HepG2 (cell line): ENCODE measurements around the gene DNM1. TPM values are rescaled to one million over a fixed set of nuclear protein-coding genes. Genes with fewer than 3 reads are reported as not detected.

ENCODE experiments used
- CTCF ChIP-seq: sonication (generic); formaldehyde crosslinking; IDR thresholded peaks from 2 replicates; pipeline ENCODE4 v1.5.0; 2020; ENCODE audit warnings: mild to moderate bottlenecking, missing genetic modification reagents, moderate library complexity
- DMAP1 ChIP-seq: IDR thresholded peaks from 2 replicates; pipeline ENCODE4 v1.6.1; 2016
- DNMT3B ChIP-seq: conservative IDR thresholded peaks from 2 replicates; pipeline ENCODE4 v1.6.1; 2016; ENCODE audit warnings: missing biosample characterization, control low read depth
- GABPB1 ChIP-seq: IDR thresholded peaks from 2 replicates; pipeline ENCODE4 v1.6.1; 2016; ENCODE audit warnings: mild to moderate bottlenecking, missing genetic modification reagents, moderate library complexity, missing compliant biosample characterization
- GATA4 ChIP-seq: sonication (generic); IDR thresholded peaks from 2 replicates; pipeline ENCODE4 v1.6.1; 2016; ENCODE audit warnings: antibody characterized with exemption, low read depth, borderline replicate concordance
- HOXA9 ChIP-seq: sonication (generic); formaldehyde crosslinking; IDR thresholded peaks from 2 replicates; pipeline ENCODE4 v1.8.1; 2022; ENCODE audit warnings: missing genetic modification reagents, mild to moderate bottlenecking, moderate library complexity, borderline replicate concordance
- IKZF5 ChIP-seq: IDR thresholded peaks from 2 replicates; pipeline ENCODE4 v1.6.1; 2018; ENCODE audit warnings: missing genetic modification reagents, mild to moderate bottlenecking, missing compliant biosample characterization
- IRF1 ChIP-seq: sonication (generic); formaldehyde crosslinking; IDR thresholded peaks from 2 replicates; pipeline ENCODE4 v1.4.0; 2020; ENCODE audit warnings: low read depth, mild to moderate bottlenecking, missing genetic modification reagents
- JDP2 ChIP-seq: sonication (generic); formaldehyde crosslinking; IDR thresholded peaks from 2 replicates; pipeline ENCODE4 v1.8.1; 2022; ENCODE audit warnings: missing genetic modification reagents, borderline replicate concordance
- KMT2A ChIP-seq: sonication (generic); formaldehyde crosslinking; IDR thresholded peaks from 2 replicates; pipeline ENCODE4 v1.4.0; 2020; ENCODE audit warnings: missing genetic modification reagents
- MXI1 ChIP-seq: IDR thresholded peaks from 3 replicates; pipeline ENCODE4 v1.6.1; 2012; ENCODE audit warnings: low read depth, low read length, inconsistent platforms, borderline replicate concordance
- MYC ChIP-seq: sonication (generic); formaldehyde crosslinking; IDR thresholded peaks from 2 replicates; pipeline ENCODE4 v1.9.0; 2021; ENCODE audit warnings: missing genetic modification reagents, borderline replicate concordance
- NFYC ChIP-seq: IDR thresholded peaks from 2 replicates; pipeline ENCODE4 v1.6.1; 2016; ENCODE audit warnings: missing genetic modification reagents, missing compliant biosample characterization
- POGZ ChIP-seq: sonication (generic); formaldehyde crosslinking; IDR thresholded peaks from 2 replicates; pipeline ENCODE4 v1.4.0; 2020; ENCODE audit warnings: mild to moderate bottlenecking, missing genetic modification reagents
- PTBP1 ChIP-seq: fragments of 200-400 bp; formaldehyde crosslinking; IDR thresholded peaks from 2 replicates; pipeline ENCODE4 v1.6.1; 2018; ENCODE audit warnings: low read length, low read depth; ENCODE audit not compliant: poor library complexity, severe bottlenecking
- SMAD3 ChIP-seq: sonication (generic); formaldehyde crosslinking; IDR thresholded peaks from 2 replicates; pipeline ENCODE4 v1.4.0; 2020; ENCODE audit warnings: missing genetic modification reagents
- THAP7 ChIP-seq: sonication (generic); formaldehyde crosslinking; IDR thresholded peaks from 2 replicates; pipeline ENCODE4 v1.8.1; 2023; ENCODE audit warnings: mild to moderate bottlenecking, missing genetic modification reagents
- ZMYM3 ChIP-seq: sonication (generic); formaldehyde crosslinking; IDR thresholded peaks from 2 replicates; pipeline ENCODE4 v1.5.1; 2020; ENCODE audit warnings: mild to moderate bottlenecking, missing genetic modification reagents
- ZNF138 ChIP-seq: sonication (generic); formaldehyde crosslinking; IDR thresholded peaks from 2 replicates; pipeline ENCODE4 v1.5.0; 2020; ENCODE audit warnings: mild to moderate bottlenecking, low read depth, missing genetic modification reagents
- ZNF329 ChIP-seq: sonication (generic); formaldehyde crosslinking; IDR thresholded peaks from 2 replicates; pipeline ENCODE4 v1.9.0; 2021; ENCODE audit warnings: low read depth, mild to moderate bottlenecking, missing genetic modification reagents
- ZNF644 ChIP-seq: IDR thresholded peaks from 2 replicates; pipeline ENCODE4 v1.6.1; 2016; ENCODE audit warnings: low read depth
- ZNF740 ChIP-seq: sonication (generic); formaldehyde crosslinking; IDR thresholded peaks from 2 replicates; pipeline ENCODE4 v1.4.0; 2020; ENCODE audit warnings: missing genetic modification reagents
- ZNF761 ChIP-seq: sonication (generic); formaldehyde crosslinking; conservative IDR thresholded peaks from 2 replicates; pipeline ENCODE4 v1.4.0; 2020; ENCODE audit warnings: mild to moderate bottlenecking, missing genetic modification reagents
- ZNF83 ChIP-seq: sonication (generic); formaldehyde crosslinking; IDR thresholded peaks from 2 replicates; pipeline ENCODE4 v1.4.0; 2020; ENCODE audit warnings: missing genetic modification reagents, mild to moderate bottlenecking, borderline replicate concordance
- ZNF883 ChIP-seq: sonication (generic); formaldehyde crosslinking; IDR thresholded peaks from 2 replicates; pipeline ENCODE4 v1.5.1; 2020; ENCODE audit warnings: mild to moderate bottlenecking, missing genetic modification reagents; ENCODE audit errors: not compliant biosample characterization
- polyA plus RNA-seq, 8 experiments: library from polyadenylated mRNA; depleted of rRNA in 3 of 8; stranded (reverse) in 7 of 8; unstranded in 1 of 8; fragments of >200 nt; fragmentation: Illumina TruSeq in 4 of 8; extraction: Trizol in 4 of 8; gene quantifications; 2 replicates each; pipeline versions ENCODE4 v1.2.1 to v1.2.3, GENCODE V29; 2011 to 2016; ENCODE audit warnings: low read depth in 4 of 8, missing spikeins in 1 of 8, mixed read lengths in 1 of 8; ENCODE audit not compliant: insufficient read depth in 1 of 8
- total RNA-seq, 5 experiments: library from RNA; depleted of rRNA; stranded (reverse); fragments of >200 nt; fragmentation: Illumina TruSeq; extraction: Trizol; gene quantifications; 2 replicates each; pipeline ENCODE4 v1.2.3, GENCODE V29; 2016; ENCODE audit warnings: low read depth in 1 of 5
- TF ChIP-seq, protein P1 (sequence below): sonication (generic); formaldehyde crosslinking; IDR thresholded peaks from 2 replicates; pipeline ENCODE4 v1.5.0; 2020; ENCODE audit warnings: mild to moderate bottlenecking, low read depth, missing genetic modification reagents, borderline replicate concordance
- TF ChIP-seq, protein P2 (sequence below): conservative IDR thresholded peaks from 2 replicates; pipeline ENCODE4 v1.6.1; 2018; ENCODE audit warnings: missing genetic modification reagents

The DNM1 gene
- total and polyA plus RNA-seq, 2 of the 13 experiments (the other 11 are each of a cell fraction or from before 2014, with no cell fraction given): 0.13 to 0.58 TPM

DNA sequence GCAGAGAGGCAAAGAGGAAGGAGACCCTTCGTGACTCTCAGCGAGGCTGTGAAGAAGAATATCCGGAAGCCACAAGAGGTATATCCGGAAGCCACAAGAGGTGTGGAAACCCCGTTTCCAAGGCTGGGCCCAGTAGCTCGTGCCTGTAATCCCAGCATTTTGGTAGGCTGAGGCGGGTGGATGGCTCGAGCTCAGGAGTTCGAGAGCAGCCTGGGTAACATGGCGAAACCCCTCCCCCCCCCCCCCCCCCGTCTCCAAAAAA, 43.7 kb upstream of the DNM1 start (continued):
- TF ChIP-seq KMT2A: no peak
- TF ChIP-seq ZNF644 (CRISPR knock-in tag): no peak
- no peak for TF ChIP-seq SMAD3 (CRISPR knock-in tag)
- no peak for TF ChIP-seq MXI1
- TF ChIP-seq ZNF761 (CRISPR knock-in tag): no peak
- TF ChIP-seq GATA4: no peak
- no peak for TF ChIP-seq ZMYM3
- no peak for TF ChIP-seq ZNF329 (CRISPR knock-in tag)
- no peak for TF ChIP-seq POGZ (CRISPR knock-in tag)
- no peak for TF ChIP-seq IRF1 (CRISPR knock-in tag)
- no peak for TF ChIP-seq PTBP1
- TF ChIP-seq THAP7 (CRISPR knock-in tag): no peak
- no peak for TF ChIP-seq GABPB1
- TF ChIP-seq NFYC (CRISPR knock-in tag): no peak
- TF ChIP-seq DNMT3B (CRISPR knock-in tag): no peak
- TF ChIP-seq HOXA9 (CRISPR knock-in tag): no peak
- 0 out of 2 replicates have a peak, but pooled peaks have one; percentile 8 for TF ChIP-seq IKZF5 (CRISPR knock-in tag)
- TF ChIP-seq ZNF740 (CRISPR knock-in tag): no peak
- TF ChIP-seq JDP2 (CRISPR knock-in tag): no peak
- TF ChIP-seq MYC (CRISPR knock-in tag): peak; percentile 1; the same call in 1 of the 2 replicates
- TF ChIP-seq DMAP1: peak; percentile 7; the same call in 1 of the 2 replicates
- TF ChIP-seq CTCF (CRISPR knock-in tag): no peak
- TF ChIP-seq, protein P1, sequence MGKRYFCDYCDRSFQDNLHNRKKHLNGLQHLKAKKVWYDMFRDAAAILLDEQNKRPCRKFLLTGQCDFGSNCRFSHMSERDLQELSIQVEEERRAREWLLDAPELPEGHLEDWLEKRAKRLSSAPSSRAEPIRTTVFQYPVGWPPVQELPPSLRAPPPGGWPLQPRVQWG (CRISPR knock-in tag): no peak
- TF ChIP-seq ZNF883: no peak
- no peak for TF ChIP-seq ZNF138 (CRISPR knock-in tag)
- 0 out of 2 replicates have a peak, but pooled peaks have one; percentile 20 for TF ChIP-seq ZNF83 (CRISPR knock-in tag)
- TF ChIP-seq, protein P2, sequence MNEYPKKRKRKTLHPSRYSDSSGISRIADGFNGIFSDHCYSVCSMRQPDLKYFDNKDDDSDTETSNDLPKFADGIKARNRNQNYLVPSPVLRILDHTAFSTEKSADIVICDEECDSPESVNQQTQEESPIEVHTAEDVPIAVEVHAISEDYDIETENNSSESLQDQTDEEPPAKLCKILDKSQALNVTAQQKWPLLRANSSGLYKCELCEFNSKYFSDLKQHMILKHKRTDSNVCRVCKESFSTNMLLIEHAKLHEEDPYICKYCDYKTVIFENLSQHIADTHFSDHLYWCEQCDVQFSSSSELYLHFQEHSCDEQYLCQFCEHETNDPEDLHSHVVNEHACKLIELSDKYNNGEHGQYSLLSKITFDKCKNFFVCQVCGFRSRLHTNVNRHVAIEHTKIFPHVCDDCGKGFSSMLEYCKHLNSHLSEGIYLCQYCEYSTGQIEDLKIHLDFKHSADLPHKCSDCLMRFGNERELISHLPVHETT (CRISPR knock-in tag): no peak
